Hepatocyte (in vitro differentiated cells): ENCODE measurements around the gene GULP1.

Experiments
- CTCF ChIP-seq: fragments of 200-600 bp; sonication (generic); IDR thresholded peaks from 2 replicates; pipeline ENCODE4 v1.5.1; 2016; ENCODE audit warnings: antibody characterized with exemption, mild to moderate bottlenecking; ENCODE audit not compliant: poor library complexity
- EZH2 ChIP-seq: fragments of 200-600 bp; sonication (generic); IDR thresholded peaks from 2 replicates; pipeline ENCODE4 v1.6.1; 2016; ENCODE audit warnings: antibody characterized with exemption, mild to moderate bottlenecking, borderline replicate concordance
- EZH2phosphoT487 ChIP-seq: fragments of 200-600 bp; sonication (generic); IDR thresholded peaks from one replicate; pipeline ENCODE4 v1.6.1; 2018; ENCODE audit warnings: antibody characterized with exemption, mild to moderate bottlenecking, low read depth, moderate library complexity; ENCODE audit not compliant: unreplicated experiment, severe bottlenecking

- TF ChIP-seq CTCF (no peak), EZH2phosphoT487 (no peak), EZH2 (no peak)
Measured at GRCh38 chr2:188570370-188570769, 278.7 kb downstream of the GULP1 start.
